Measurements from ENCODE around the gene RGS9.
A peak's percentile ranks its signal among the peaks of the same experiment; 100 is the strongest.

Gene RGS9

DNA sequence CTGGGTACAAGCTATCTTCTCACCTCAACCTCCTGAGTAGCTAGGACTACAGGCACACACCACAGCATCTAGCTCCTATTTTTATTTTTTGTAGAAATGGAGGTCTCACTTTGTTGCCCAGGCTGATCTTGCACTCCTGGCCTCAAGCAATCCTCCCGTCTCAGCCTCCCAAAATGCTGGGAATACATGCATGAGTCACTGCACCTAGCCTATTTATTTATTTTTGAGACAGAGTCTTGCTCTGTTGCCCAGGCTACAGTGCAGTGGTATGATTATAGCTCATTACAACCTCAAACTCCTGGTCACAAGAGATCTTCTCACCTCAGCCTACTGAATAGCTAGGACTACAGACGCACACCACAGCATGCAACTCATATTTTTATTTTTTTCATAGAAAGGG lies 40.1 kb upstream of the RGS9 start:
- H3K4me3 ChIP-seq (ENCODE audit: low read length), result no peak overlapping the region
- TF ChIP-seq, protein P1, sequence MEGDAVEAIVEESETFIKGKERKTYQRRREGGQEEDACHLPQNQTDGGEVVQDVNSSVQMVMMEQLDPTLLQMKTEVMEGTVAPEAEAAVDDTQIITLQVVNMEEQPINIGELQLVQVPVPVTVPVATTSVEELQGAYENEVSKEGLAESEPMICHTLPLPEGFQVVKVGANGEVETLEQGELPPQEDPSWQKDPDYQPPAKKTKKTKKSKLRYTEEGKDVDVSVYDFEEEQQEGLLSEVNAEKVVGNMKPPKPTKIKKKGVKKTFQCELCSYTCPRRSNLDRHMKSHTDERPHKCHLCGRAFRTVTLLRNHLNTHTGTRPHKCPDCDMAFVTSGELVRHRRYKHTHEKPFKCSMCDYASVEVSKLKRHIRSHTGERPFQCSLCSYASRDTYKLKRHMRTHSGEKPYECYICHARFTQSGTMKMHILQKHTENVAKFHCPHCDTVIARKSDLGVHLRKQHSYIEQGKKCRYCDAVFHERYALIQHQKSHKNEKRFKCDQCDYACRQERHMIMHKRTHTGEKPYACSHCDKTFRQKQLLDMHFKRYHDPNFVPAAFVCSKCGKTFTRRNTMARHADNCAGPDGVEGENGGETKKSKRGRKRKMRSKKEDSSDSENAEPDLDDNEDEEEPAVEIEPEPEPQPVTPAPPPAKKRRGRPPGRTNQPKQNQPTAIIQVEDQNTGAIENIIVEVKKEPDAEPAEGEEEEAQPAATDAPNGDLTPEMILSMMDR (IDR thresholded peaks at IDR 0.05; ENCODE audit: insufficient read depth, low read depth, low read length, missing control alignments), result no peak
- no peak for DNase-seq (ENCODE audit: low read depth)

DNA sequence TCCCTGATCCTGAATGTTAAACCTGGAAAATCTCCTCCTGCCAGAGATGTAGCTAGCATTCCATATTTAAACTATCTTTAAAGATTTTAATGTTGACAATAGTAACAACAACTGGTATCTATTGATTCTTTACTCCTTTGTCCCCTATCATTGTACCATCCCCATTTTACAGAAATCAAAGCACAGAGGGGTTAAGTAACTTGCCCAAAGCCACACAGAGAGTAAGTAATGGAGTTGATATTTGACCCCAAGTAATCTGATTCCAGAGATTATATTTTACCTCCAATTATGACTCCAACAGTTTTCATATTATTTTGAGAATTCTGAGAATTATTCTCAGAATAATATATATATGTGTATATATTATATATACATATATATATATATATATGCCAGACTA lies 37.7 kb upstream of the RGS9 start:
- H3K4me3 ChIP-seq (ENCODE audit: low read length), result no peak overlapping the region
- no peak for DNase-seq (ENCODE audit: low read depth)
- TF ChIP-seq, protein P1 (IDR thresholded peaks at IDR 0.05; ENCODE audit: insufficient read depth, low read depth, low read length, missing control alignments), result no peak

DNA sequence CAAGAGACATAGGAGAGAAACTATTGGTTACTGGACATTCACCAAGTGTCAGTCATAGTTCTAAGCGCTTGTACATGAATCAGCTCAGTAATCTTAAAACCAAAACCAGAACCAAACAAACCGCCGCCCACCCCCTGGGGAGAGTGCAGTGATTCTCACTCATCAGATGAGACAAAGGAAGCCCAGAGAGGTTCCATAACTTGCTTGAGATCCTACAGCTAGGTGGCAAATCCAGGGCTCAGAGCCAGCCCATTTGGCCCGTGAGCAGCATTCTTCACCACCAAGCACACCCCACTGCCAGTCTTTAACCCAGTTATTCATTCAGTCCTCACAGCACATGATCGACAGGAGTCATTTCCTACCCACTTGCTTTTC lies 37.2 kb upstream of the RGS9 start:
- TF ChIP-seq, protein P1 (IDR thresholded peaks at IDR 0.05; ENCODE audit: insufficient read depth, low read depth, low read length, missing control alignments), result peak; percentile 20
- H3K4me3 ChIP-seq (ENCODE audit: low read length), result peak overlapping the region; percentile 35
- peak; percentile 73 for DNase-seq (ENCODE audit: low read depth)

DNA sequence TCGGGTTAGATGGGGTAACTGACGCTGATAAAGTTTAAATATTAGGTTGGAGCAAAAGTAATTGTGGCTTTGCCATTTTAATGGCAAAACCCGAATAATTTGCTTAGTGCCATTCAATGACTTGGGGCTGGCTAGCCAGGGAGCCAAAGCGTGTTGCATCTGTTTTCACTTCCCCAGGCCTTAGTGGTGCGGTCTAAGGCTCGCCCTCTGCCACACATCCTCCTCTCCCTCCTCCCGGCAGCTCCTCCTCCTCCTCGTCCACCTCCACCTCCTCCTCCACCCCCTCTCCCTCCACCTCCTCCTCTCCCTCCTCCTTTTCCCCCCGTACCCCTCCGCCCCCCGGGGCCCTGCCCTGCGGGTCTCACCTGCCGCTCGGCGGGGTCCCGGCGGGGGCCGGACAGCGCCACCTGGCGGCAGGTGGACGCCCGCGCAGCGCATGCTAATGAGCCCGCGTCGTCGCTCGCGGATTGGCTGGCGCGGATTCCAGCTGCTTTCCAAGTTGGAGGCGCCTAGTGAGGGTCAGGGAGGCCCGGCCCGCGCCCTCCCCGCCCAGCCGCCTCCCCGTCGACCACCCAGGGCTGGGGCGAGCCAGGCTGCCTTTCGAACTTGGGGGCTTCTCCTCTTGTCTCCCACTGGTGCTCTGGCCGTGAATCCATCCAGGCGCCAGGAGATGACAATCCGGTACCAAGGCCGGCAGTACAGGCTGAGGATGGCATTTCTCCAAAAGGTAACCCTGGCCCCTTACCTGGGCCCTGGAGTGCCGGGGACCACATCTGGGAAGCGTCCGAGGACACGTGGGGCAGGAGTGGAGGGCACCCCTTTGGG lies 36.6 kb upstream of the RGS9 start:
- peak; percentile 70 for DNase-seq (ENCODE audit: low read depth)
- TF ChIP-seq, protein P1 (IDR thresholded peaks at IDR 0.05; ENCODE audit: insufficient read depth, low read depth, low read length, missing control alignments), result peak; percentile 48

DNA sequence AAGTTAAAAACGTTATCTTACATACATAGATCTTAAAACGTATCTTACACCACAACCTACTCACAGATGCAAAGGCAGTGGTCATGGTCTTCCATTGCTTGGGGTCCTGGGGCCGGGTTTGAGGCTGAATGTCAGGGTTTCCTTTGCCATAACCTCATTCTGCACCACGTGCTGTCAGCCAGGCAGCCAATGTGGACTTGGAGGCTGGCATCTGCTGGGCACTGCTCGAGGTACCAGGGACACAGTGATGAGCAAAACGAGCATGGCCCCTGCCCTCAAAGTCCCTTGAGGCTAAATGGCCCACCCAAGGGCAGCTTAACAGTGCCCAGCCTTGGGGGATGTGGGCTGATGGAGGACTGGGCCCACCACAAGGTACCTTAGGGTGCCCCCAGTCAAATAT lies 35.8 kb upstream of the RGS9 start:
- no peak for DNase-seq (ENCODE audit: low read depth)
- no peak overlapping the region for H3K4me3 ChIP-seq (ENCODE audit: low read length)
- TF ChIP-seq, protein P1 (IDR thresholded peaks at IDR 0.05; ENCODE audit: insufficient read depth, low read depth, low read length, missing control alignments), result no peak

More for the DNA sequence above, 36.6 kb upstream of the RGS9 start:
- H3K4me3 ChIP-seq (ENCODE audit: low read length), result peak overlapping the region; percentile 44

DNA sequence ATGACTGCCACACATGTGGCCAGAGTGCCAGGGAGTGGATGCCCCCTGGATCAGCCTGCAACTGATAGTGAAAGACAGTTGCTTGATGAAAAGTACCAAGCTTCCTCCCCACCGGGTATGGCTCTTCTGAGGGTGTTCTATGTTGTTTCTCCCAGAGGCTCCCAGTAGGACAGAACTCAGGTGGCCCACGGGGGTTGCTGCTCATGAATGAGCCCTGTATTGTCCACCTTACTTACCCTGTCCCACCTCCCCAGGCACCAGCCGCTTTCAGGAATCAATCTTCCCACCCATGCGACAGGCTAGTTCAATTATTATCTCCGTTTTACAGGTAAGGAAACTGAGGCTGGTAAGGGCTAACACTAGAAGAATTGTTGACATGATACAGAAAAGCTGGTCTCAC lies 34.9 kb upstream of the RGS9 start:
- TF ChIP-seq, protein P1 (IDR thresholded peaks at IDR 0.05; ENCODE audit: insufficient read depth, low read depth, low read length, missing control alignments), result no peak
- DNase-seq (ENCODE audit: low read depth), result no peak
- H3K4me3 ChIP-seq (ENCODE audit: low read length), result no peak overlapping the region

DNA sequence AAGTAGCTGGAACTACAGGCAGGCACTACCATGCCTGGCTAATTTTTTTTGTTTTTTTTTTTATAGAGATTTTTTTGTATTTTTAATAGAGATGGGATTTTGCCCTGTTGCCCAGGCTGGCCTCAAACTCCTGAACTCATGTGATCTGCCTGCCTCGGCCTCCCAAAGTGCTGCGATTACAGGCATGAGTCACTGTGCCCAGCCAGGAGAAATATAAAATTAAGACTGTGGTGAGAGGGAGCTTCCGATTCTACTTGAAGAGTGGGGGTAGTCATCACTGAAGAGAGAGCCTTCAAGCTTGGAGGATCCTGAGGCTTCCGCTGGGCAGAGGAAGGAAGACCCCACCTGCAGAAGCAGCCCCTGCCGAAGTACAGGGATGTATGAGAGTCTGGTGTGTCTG lies 34.4 kb upstream of the RGS9 start:
- DNase-seq (ENCODE audit: low read depth), result no peak
- TF ChIP-seq, protein P1 (IDR thresholded peaks at IDR 0.05; ENCODE audit: insufficient read depth, low read depth, low read length, missing control alignments), result no peak
- H3K4me3 ChIP-seq (ENCODE audit: low read length), result no peak overlapping the region
